B cell (primary cell): ENCODE results near the gene FOXP4. TPM values are rescaled to one million over a fixed set of nuclear protein-coding genes. Genes with fewer than 3 reads are reported as not detected.

Experiments
- ATAC-seq: fragments of 200-7000 bp; cut with Tn5 transposase; one replicate; pipeline ENCODE4 v1.10.0; 2021; ENCODE audit warnings: low read depth, mild to moderate bottlenecking, moderate number of reproducible peaks, moderate library complexity
- CTCF ChIA-PET: fragments of 350-600 bp; sonication (Branson Sonifier 250); formaldehyde crosslinking; loops from one replicate; lab custom pipeline; 2021; ENCODE audit warnings: antibody characterized with exemption, inconsistent platforms; lab: Charles Lee
- POLR2A ChIA-PET: fragments of 350-600 bp; sonication (Branson Sonifier 250); formaldehyde crosslinking; loops from one replicate; lab custom pipeline; 2021; ENCODE audit warnings: antibody characterized with exemption; lab: Charles Lee
- DNase-seq: peaks from one replicate; pipeline ENCODE4 v3.0.0; 2013
- H2AFZ ChIP-seq: 2 replicates; pipeline ENCODE4 v1.6.1; 2012; ENCODE audit warnings: mild to moderate bottlenecking, low read depth, low read length; ENCODE audit not compliant: insufficient read depth, poor library complexity, severe bottlenecking
- H3K27ac ChIP-seq, 2 donors: 1 replicate in 1 of 2; 2 replicates in 1 of 2; pipeline ENCODE4 v1.5.1; 2012 to 2013; ENCODE audit warnings: low read length in 2 of 2, mild to moderate bottlenecking in 2 of 2, moderate library complexity in 1 of 2
- H3K27me3 ChIP-seq, 4 experiments: fragments of 200-600 bp in 1 of 4; sonication (generic) in 1 of 4; replicated peaks in 1 of 4; 1 replicate in 2 of 4; 2 replicates in 2 of 4; pipeline versions ENCODE4 v1.6.1 to v1.7.0; 2013 to 2016; ENCODE audit warnings: low read length in 3 of 4, mild to moderate bottlenecking in 2 of 4, mixed read lengths in 1 of 4, moderate library complexity in 1 of 4; ENCODE audit not compliant: insufficient read depth in 4 of 4, control insufficient read depth in 3 of 4; ENCODE audit errors: control extremely low read depth in 1 of 4
- H3K36me3 ChIP-seq, 2 experiments: replicated peaks in 1 of 2; 1 replicate in 1 of 2; 2 replicates in 1 of 2; pipeline versions ENCODE4 v1.6.1 to v1.7.1; 2013; ENCODE audit warnings: low read length in 1 of 2; ENCODE audit not compliant: insufficient read depth in 2 of 2, control insufficient read depth in 1 of 2; ENCODE audit errors: control extremely low read depth in 1 of 2, extremely low read depth in 1 of 2
- H3K4me1 ChIP-seq, 2 donors: fragments of 200-600 bp in 1 of 2; sonication (generic) in 1 of 2; 1 replicate in 1 of 2; 2 replicates in 1 of 2; pipeline versions ENCODE4 v1.5.1 to v1.6.1; 2013 to 2017; ENCODE audit warnings: low read length in 2 of 2; ENCODE audit not compliant: control insufficient read depth in 2 of 2, insufficient read depth in 2 of 2
- H3K4me2 ChIP-seq: replicated peaks from 2 replicates; pipeline ENCODE3; 2012; ENCODE audit warnings: mild to moderate bottlenecking, low read depth, low read length; ENCODE audit not compliant: poor library complexity, severe bottlenecking
- H3K4me3 ChIP-seq, 5 experiments: fragments of 200-600 bp in 1 of 5; sonication (generic) in 1 of 5; 1 replicate in 3 of 5; 2 replicates in 2 of 5; pipeline versions ENCODE4 v1.5.1 to v1.7.0; 2011 to 2016; ENCODE audit warnings: low read length in 4 of 5, mild to moderate bottlenecking in 4 of 5, low read depth in 2 of 5, control low read depth in 1 of 5, moderate library complexity in 1 of 5; ENCODE audit not compliant: insufficient read depth in 1 of 5; ENCODE audit errors: control extremely low read depth in 1 of 5, extremely low read depth in 1 of 5
- H3K79me2 ChIP-seq: fragments of 200-600 bp; sonication (generic); one replicate; pipeline ENCODE4 v1.6.0; 2016; ENCODE audit warnings: low read length; ENCODE audit not compliant: control insufficient read depth, insufficient read depth
- H3K9ac ChIP-seq: fragments of 200-600 bp; sonication (generic); 2 replicates; pipeline ENCODE4 v1.6.1; 2017; ENCODE audit warnings: mild to moderate bottlenecking, low read length, moderate library complexity
- H3K9me3 ChIP-seq, 3 donors: one replicate each; pipeline versions ENCODE4 v1.6.1 to v1.7.1; 2013; ENCODE audit warnings: low read length in 2 of 3; ENCODE audit not compliant: control insufficient read depth in 2 of 3, insufficient read depth in 1 of 3; ENCODE audit errors: control extremely low read depth in 1 of 3
- H4K20me1 ChIP-seq: 2 replicates; pipeline ENCODE4 v1.6.0; 2012; ENCODE audit warnings: mild to moderate bottlenecking, low read length; ENCODE audit not compliant: insufficient read depth, control insufficient read depth, poor library complexity, severe bottlenecking
- H3K27ac Mint-ChIP-seq: one replicate; pipeline ENCODE4 v1.8.0; 2021; ENCODE audit warnings: mixed read lengths
- H3K27me3 Mint-ChIP-seq: one replicate; pipeline ENCODE4 v1.8.0; 2021; ENCODE audit warnings: mixed read lengths
- H3K4me1 Mint-ChIP-seq: one replicate; pipeline ENCODE4 v1.8.0; 2021; ENCODE audit warnings: mixed read lengths
- H3K4me3 Mint-ChIP-seq: one replicate; pipeline ENCODE4 v1.8.0; 2021; ENCODE audit warnings: mixed read lengths
- H3K9me3 Mint-ChIP-seq: one replicate; pipeline ENCODE4 v1.8.0; 2022; ENCODE audit warnings: mixed read lengths; ENCODE audit not compliant: insufficient read depth
- CTCF ChIP-seq: fragments of 200-600 bp; IDR thresholded peaks from one replicate; pipeline ENCODE4 v1.8.0; 2022; ENCODE audit warnings: antibody characterized with exemption, mild to moderate bottlenecking
- EZH2 ChIP-seq: IDR thresholded peaks from 2 replicates; pipeline ENCODE4 v1.6.1; 2012; ENCODE audit warnings: borderline replicate concordance, low read depth, mild to moderate bottlenecking, moderate library complexity, low read length; ENCODE audit not compliant: insufficient read depth, poor library complexity, severe bottlenecking
- WGBS: methylation state at CpG from one replicate; pipeline ENCODE4 v1.1.5; 2013; ENCODE audit warnings: missing lambda C conversion rate; ENCODE audit not compliant: insufficient coverage; 5-methylcytosine and 5-hydroxymethylcytosine counted together
- intact Hi-C: fragments of 100-400 bp; cut with micrococcal nuclease; formaldehyde crosslinking; loops from one replicate; pipeline ENCODE4 v1.10.0; 2022
- polyA plus RNA-seq: library from polyadenylated mRNA; depleted of rRNA; stranded (reverse); fragments of >200 nt; gene quantifications from 2 replicates; pipeline ENCODE4 v1.2.3, GENCODE V29; 2012
- total RNA-seq, 2 donors: library from RNA; stranded (reverse); fragments of 120-200 nt in 1 of 2; gene quantifications; 1 replicate in 1 of 2; 2 replicates in 1 of 2; pipeline versions ENCODE4 v1.2.3 to v1.2.4, GENCODE V29; 2013 to 2022

FOXP4 gene
- total and polyA plus RNA-seq, 2 donors (not counting 1 experiment from before 2014, with no cell fraction given) = 17.0 to 38.7 TPM

DNA sequence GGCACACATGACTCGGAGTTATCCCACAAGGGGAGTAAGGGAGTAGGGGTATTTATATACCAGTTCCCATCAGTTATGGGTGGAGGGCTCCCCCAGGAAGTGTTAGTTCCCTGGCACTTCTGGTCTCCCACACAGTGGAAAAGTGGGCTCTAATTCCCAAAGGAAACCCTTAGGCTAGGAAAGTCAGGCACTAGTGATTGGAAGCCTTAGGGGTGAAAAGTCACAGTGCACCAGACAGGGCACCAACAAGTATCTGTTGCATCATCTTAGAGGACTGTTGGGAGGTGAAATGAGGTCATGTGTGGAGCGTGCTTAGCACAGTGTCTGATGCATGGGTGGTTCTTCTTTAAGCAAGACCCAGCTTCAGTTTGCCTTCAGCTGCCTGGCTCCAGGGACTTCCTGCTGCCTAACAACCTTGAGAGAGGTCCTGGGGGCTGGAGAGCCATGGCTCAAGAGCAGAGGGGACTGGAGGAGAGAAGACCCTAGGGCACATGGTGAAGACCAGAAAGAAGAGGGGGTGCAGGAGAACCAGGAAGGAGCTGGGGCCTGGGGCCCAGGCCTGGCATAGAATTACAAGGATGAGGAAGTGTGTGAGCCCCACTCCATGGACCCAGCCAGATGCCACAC lies 7.5 kb upstream of the FOXP4 start:
- ChIA-PET CTCF (interaction anchor here (1.1 kb wide), 2 partner anchors 117 to 232 kb away, joined by 3 read pairs; no protein-coding TSS in a partner anchor), POLR2A (no interaction called here)
- H3K9me3 Mint-ChIP-seq = no peaks in the 10 kb centered on the region
- Histone ChIP-seq H3K36me3 (no peaks in the 10 kb centered on the region), H3K79me2 (no peaks in the 10 kb centered on the region), H3K4me2 (no peak overlapping the region), H3K27me3 (no peaks in the 10 kb centered on the region), H4K20me1 (no peaks in the 10 kb centered on the region), H3K9me3 (no peaks in the 10 kb centered on the region), H3K4me3 (no peak overlapping the region), H3K4me1 (peaks cover 8 to 17% of the 10 kb centered on the region in 2 donors), H3K9ac (no peak overlapping the region), H2AFZ (no peak overlapping the region), H3K27ac (no peak overlapping the region)
- H3K4me1 Mint-ChIP-seq = peaks cover 29% of the 10 kb centered on the region
- H3K4me3 Mint-ChIP-seq = no peak overlapping the region
- intact Hi-C loops = no loop called here
- WGBS = 46% methylated on average over 1 of the region's 2 CpGs
- TF ChIP-seq EZH2 = no peak
- no peak for TF ChIP-seq CTCF
- H3K27ac Mint-ChIP-seq = peak overlapping the region; percentile 69
- DNase-seq = peak; percentile 30
- H3K27me3 Mint-ChIP-seq = no peaks in the 10 kb centered on the region
- ATAC-seq = peak; percentile 66

GRCh38 chr6:41539204-41539603 lies 7.0 kb upstream of the FOXP4 start:
- no peaks in the 10 kb centered on the region for H4K20me1 ChIP-seq
- H3K4me2 ChIP-seq = no peak overlapping the region
- H3K4me3 ChIP-seq = no peak overlapping the region
- H3K9me3 ChIP-seq = no peaks in the 10 kb centered on the region
- H3K4me3 Mint-ChIP-seq = no peak overlapping the region
- no peak overlapping the region for H3K27ac ChIP-seq
- H3K4me1 Mint-ChIP-seq = peaks cover 32% of the 10 kb centered on the region
- ChIA-PET POLR2A (no interaction called here), CTCF (interaction anchor here (1.1 to 1.3 kb wide), 2 partner anchors 77 to 117 kb away, joined by 3 to 5 read pairs; no protein-coding TSS in a partner anchor)
- H3K27me3 Mint-ChIP-seq = no peaks in the 10 kb centered on the region
- H3K79me2 ChIP-seq = no peaks in the 10 kb centered on the region
- DNase-seq = no peak
- no peak overlapping the region for H3K27ac Mint-ChIP-seq
- H3K36me3 ChIP-seq = no peaks in the 10 kb centered on the region
- peaks cover 8 to 16% of the 10 kb centered on the region in 2 donors for H3K4me1 ChIP-seq
- no peak overlapping the region for H2AFZ ChIP-seq
- H3K9ac ChIP-seq = no peak overlapping the region
- H3K27me3 ChIP-seq = no peaks in the 10 kb centered on the region
- ATAC-seq = no peak
- no peak for TF ChIP-seq CTCF
- TF ChIP-seq EZH2 = no peak
- H3K9me3 Mint-ChIP-seq = no peaks in the 10 kb centered on the region
- intact Hi-C loops = no loop called here
